ENCODE measurements around the gene NRBF2.

Gene NRBF2

DNA sequence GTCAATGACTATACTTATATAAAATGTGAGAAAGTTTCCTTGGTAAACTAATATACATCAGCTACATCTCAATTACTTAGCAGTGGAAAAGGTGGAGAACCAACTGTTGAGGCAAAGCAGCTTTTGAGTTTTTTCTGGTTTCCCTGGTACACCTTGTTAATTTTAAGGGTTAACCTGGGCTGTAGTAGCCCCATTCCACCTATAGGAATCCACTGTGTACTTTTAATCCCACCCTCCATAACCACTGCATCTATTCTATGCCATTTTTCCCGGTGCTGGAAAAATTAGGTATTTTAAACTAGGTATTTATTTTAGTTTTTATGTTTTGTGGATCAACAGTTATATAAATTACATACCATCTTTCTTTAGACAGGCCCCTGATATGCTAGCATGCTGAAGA lies 42.4 kb downstream of the NRBF2 start:
- Histone ChIP-seq H3K27me3 (no peaks in the 10 kb centered on the region), H3K4me2 (no peak overlapping the region), H4K20me1 (no peaks in the 10 kb centered on the region; the same call in 1 of the 2 replicates), H3K27ac (no peak overlapping the region), H3K36me3 (peaks cover 90% of the 10 kb centered on the region), H3K4me1 (peaks cover 10% of the 10 kb centered on the region; the same call in 1 of the 2 replicates), H3K9ac (no peak overlapping the region), H3K4me3 (no peak overlapping the region), H3K9me3 (no peaks in the 10 kb centered on the region)
- TF ChIP-seq Cebpa-rat (IDR thresholded peaks at IDR 0.05), result no peak

GRCh38 chr10:63192826-63193225 lies 59.7 kb downstream of the NRBF2 start:
- H3K27me3 ChIP-seq, result no peaks in the 10 kb centered on the region
- H3K4me3 ChIP-seq, result no peak overlapping the region
- no peaks in the 10 kb centered on the region for H3K4me1 ChIP-seq
- no peaks in the 10 kb centered on the region for H3K9me3 ChIP-seq
- no peak overlapping the region for H3K9ac ChIP-seq
- H4K20me1 ChIP-seq, result no peaks in the 10 kb centered on the region
- H3K36me3 ChIP-seq, result peaks cover 99% of the 10 kb centered on the region
- no peak overlapping the region for H3K27ac ChIP-seq
- no peak overlapping the region for H3K4me2 ChIP-seq
- TF ChIP-seq Cebpa-rat (IDR thresholded peaks at IDR 0.05), result no peak

- no peaks in the 10 kb centered on the region for H3K9me3 ChIP-seq
- H3K27me3 ChIP-seq, result no peaks in the 10 kb centered on the region
- peaks cover 87% of the 10 kb centered on the region for H3K36me3 ChIP-seq
- no peak overlapping the region for H3K4me3 ChIP-seq
- 0 out of 2 replicates have a peak, but pooled peaks cover 4% of the 10 kb centered on the region for H4K20me1 ChIP-seq
- H3K27ac ChIP-seq, result no peak overlapping the region
- TF ChIP-seq Cebpa-rat (IDR thresholded peaks at IDR 0.05), result no peak
- no peak overlapping the region for H3K4me2 ChIP-seq
- no peaks in the 10 kb centered on the region for H3K4me1 ChIP-seq
- no peak overlapping the region for H3K9ac ChIP-seq
Observed at GRCh38 chr10:63197344-63198092, 64.4 kb downstream of the NRBF2 start.

GRCh38 chr10:63199716-63200115 lies 66.6 kb downstream of the NRBF2 start:
- Histone ChIP-seq H3K36me3 (peaks cover 75% of the 10 kb centered on the region), H3K27me3 (no peaks in the 10 kb centered on the region), H3K9me3 (no peaks in the 10 kb centered on the region), H3K27ac (no peak overlapping the region), H4K20me1 (peaks cover 15% of the 10 kb centered on the region), H3K4me3 (no peak overlapping the region), H3K4me2 (no peak overlapping the region), H3K4me1 (no peaks in the 10 kb centered on the region), H3K9ac (no peak overlapping the region)
- TF ChIP-seq Cebpa-rat (IDR thresholded peaks at IDR 0.05), result no peak

- Histone ChIP-seq H3K36me3 (peaks cover 73% of the 10 kb centered on the region), H3K4me3 (no peak overlapping the region), H3K27ac (no peak overlapping the region), H3K27me3 (no peaks in the 10 kb centered on the region), H3K4me1 (no peaks in the 10 kb centered on the region), H3K9me3 (no peaks in the 10 kb centered on the region), H3K9ac (no peak overlapping the region), H4K20me1 (peaks cover 20% of the 10 kb centered on the region), H3K4me2 (no peak overlapping the region)
- TF ChIP-seq Cebpa-rat (IDR thresholded peaks at IDR 0.05), result no peak
Observed at GRCh38 chr10:63200431-63200830, 67.3 kb downstream of the NRBF2 start.

GRCh38 chr10:63201118-63201517 lies 68.0 kb downstream of the NRBF2 start:
- Histone ChIP-seq H3K4me3 (no peak overlapping the region), H4K20me1 (peaks cover 26% of the 10 kb centered on the region), H3K9ac (no peak overlapping the region), H3K27me3 (no peaks in the 10 kb centered on the region), H3K9me3 (no peaks in the 10 kb centered on the region), H3K4me1 (no peaks in the 10 kb centered on the region), H3K27ac (no peak overlapping the region), H3K36me3 (peaks cover 73% of the 10 kb centered on the region), H3K4me2 (no peak overlapping the region)
- TF ChIP-seq Cebpa-rat (IDR thresholded peaks at IDR 0.05), result no peak

Data from BLaER1 (cell line).